DMS53 (cell line): Measurements from ENCODE around the gene DYRK1A.
A peak's percentile ranks its signal among the peaks of the same experiment; 100 is the strongest.
"Not testable (repeated sequence)": the region's sequence is repeated elsewhere in the genome, so short reads cannot be mapped to it uniquely, and the experiment has no call there.

Experiments
- DNase-seq: peaks from one replicate; lab custom pipeline; 2025; lab: John Stamatoyannopoulos, UW

Gene DYRK1A

DNA sequence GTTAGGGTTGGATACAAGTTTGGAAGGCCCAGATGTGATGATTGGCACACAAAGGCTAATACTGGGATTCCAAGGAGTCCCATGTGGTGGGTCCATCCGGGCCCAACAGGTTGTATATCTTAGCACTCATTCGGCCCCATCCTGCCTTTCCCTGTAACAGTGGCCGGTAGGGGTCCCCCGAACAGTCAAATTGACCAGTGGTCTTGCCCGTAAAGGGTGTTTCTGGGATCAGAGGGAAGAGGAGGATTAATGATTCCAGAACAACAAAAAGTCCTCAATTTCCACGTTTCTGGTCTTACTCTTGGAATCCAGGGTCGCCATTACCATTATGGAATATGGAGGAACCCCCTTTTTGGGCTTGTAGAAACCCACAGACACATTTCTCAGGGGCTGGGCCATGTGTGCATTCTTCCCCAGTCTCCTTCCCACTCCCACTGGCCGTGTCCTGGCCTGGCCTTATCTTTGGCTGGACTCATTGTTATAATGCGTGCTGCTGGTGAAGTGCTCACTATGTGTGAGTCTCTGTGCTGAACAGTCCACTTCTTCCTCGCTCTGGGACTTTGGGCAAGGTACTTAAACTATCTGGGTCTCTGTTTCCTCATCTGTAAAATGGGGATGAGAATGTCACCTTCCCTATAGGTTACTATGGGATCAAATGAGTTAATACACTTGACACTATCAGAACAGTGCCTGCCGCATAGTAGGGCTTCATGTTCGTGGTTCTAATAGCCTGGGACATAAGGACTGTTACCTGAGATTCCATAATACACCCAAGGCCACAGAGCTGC is 161.8 kb downstream of the DYRK1A start:
- no peak for DNase-seq

DNA sequence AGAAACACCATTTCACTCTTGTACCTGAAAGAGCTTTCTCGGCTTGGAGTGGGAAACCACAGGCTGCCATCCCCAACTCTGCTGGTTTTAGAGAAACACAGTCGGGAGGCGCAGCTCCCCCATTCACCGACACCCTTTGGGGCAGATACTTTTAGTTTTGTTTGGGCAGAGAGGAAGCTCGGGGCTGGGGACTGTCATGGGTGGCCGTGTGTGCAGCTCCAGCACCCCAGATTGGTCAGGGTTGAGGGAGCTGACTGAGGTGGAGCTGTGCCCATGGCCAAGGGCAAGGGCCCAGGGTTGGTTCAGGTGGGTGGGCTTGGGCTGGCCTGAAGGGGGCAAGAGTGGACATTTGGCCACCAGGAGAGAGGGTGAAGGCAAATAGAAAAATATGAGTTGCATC is 163.1 kb downstream of the DYRK1A start:
- no peak for DNase-seq

DNA sequence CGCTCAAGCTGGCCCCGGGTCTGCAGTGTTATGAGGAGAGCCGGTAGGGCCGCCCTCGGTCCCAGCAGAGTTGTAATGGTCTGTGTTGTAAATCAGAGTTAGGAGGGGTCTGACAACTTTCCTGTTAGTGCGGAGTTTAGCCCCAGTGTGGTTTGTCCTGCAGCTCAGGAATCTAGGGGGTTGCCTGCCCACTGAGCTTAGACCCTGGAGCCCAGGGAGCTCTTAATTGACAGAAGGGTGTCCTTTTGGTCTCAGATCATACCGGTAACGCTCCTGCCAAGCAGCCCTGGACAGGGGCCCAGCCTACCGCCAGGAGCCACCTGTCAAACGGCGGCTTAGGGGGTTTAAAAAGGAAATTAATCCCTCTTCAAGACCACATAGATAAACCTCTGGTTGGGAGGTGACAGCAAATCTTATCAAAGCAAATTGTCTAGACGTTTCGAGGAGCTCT is 164.4 kb downstream of the DYRK1A start:
- DNase-seq: no peak

DNA sequence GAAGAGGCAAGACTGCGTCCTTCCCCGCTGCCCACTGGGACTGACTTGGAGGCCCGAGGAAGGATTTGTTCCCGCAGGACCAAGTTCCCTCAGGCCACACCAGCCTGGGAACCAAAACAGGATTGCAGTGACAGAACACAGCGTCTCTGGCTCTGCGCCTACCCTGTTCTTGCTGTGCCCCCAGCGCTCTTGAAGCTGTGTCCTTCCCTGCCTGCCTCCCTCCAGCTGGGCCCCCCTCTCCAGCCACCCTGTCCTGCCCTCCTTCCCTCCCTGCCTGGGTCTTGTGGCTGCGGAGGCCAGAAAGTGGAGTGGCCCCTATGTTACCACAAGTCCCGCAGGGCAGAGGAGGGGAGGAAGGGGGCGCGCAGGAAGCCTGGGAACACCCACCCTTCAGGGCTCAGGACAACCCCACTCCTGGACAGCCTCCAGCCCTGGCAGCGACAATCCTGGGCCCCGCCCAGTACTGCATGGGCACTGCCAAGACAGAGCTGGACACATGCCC is 164.9 kb downstream of the DYRK1A start:
- no peak for DNase-seq

DNA sequence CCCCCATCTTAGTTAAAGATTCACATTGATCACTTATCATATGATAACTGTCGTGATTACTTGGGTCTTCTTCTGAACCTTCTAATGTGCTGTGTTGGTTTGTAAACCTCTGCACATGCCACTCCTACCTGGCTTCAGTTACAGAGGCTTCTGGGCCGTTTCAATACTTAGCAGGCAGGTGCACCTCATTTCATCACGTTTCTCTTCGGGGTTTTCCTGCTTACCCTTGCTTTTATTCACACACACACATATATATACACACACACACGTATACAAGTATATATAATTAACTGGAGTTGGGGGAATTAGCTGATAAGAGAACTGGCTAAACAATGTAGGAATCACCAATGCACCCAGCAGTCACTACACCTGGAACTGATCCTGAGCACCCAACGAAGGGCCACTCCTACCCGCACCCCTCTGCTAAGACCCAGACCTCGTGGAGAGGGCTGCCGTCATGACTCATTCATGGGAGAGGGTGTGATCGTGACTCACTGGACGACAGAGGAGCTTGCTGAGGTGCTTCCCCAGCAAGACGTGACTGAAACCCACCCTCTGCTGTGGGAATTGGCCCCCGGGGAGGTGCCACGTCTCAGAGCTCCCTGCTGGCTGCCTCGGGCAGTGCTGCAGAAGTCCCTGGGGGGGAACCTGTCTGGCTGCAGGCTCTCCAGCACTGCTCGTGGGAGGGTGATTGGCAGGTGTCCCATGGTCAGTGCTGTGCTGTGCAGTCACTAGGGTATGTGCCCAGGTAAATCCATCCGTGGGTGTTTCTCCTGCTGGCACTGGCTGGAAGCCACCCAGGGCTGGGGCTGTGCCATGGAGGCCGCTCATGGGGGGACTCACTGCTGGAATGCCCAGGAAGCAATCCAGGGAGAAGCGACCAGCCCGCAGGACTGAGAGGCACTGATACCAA is 166.6 kb downstream of the DYRK1A start:
- peak; percentile 53 for DNase-seq

DNA sequence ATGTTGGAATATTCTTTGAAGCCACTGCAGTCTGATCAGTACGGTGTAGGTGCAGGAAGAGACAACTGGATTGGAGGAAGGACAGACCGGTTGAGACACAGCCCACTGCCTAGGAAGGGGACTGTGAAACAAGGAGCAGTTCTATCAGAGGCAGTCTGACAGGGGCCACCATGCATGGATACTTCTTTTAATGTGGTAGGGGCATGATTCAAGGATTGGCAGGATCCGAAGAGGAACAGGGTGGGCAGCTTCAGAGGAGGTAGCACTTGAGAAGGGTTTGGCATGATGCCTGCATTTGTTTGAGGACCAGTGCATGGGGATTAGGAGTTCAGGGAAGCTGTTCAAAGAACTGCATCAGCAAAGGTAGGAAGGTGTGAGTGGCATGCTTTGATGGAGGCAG is 167.9 kb downstream of the DYRK1A start:
- DNase-seq: no peak

DNA sequence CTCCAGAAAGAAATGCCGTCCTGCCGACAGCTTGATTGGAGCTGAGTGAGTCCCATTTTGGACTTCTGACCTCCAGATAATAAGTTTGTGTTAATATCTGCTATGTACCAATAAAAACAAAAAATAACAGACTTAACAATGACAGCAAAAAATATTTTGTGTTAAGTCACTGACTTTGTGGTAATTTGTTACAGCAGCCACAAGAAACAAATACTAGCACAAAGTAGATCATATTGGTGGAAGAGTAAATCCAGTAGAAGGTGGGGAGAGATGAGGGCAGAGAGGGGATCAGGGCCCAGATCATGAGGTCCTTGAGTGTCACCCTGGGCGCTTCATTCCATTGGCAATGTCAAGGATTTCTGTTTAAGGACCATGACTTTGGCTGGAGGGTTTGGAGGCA is 168.6 kb downstream of the DYRK1A start:
- DNase-seq: no peak

DNA sequence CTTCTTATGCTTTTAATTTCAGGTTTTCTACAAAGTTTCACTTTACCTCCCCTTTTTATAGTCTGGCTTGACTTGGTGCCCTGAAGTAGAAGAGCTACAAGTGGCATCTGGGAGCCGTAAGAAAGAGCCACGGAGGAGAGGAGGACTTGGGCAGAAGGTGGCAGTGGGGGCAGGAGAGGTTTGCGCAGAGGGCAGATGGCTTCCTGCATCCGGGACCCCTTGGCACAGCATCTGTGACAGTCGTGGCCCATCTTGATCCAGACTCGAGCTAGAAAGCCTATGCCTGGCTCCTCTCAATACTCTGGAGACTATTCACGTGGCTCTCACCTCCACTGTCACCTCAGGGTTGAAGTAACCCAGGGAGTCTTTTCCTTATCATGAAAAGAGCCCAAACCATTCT is 169.1 kb downstream of the DYRK1A start:
- DNase-seq: no peak

DNA sequence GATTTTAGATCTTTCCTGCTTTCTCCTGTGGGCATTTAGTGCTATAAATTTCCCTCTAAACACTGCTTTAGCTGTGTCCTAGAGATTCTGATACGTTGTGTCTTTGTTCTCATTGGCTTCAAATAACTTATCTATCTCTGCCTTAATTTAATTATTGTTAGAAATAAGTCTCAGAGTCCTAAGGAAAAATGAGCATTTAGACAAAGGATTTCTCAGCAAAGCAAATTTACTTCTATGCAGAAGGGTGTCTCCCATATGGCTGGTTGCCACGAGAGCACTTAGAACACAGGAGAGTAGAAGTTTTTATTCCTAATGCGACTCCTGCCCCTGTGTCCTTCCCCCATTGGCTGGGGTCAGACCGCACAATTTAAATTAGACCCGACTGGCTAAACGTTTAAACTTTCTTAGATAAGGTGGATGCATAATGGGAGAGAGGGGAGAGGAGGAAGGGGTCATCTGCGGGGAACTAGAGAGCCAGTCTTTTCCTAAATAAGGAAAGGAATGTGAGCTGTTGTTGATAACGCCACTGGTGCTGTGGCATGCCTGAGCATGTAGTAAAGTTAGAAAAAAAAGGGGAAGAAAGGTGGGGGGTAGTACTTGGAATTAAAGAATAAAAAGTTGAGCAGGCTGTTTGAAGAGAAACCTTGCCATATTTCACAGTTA is 170.2 kb downstream of the DYRK1A start:
- DNase-seq: no peak

DNA sequence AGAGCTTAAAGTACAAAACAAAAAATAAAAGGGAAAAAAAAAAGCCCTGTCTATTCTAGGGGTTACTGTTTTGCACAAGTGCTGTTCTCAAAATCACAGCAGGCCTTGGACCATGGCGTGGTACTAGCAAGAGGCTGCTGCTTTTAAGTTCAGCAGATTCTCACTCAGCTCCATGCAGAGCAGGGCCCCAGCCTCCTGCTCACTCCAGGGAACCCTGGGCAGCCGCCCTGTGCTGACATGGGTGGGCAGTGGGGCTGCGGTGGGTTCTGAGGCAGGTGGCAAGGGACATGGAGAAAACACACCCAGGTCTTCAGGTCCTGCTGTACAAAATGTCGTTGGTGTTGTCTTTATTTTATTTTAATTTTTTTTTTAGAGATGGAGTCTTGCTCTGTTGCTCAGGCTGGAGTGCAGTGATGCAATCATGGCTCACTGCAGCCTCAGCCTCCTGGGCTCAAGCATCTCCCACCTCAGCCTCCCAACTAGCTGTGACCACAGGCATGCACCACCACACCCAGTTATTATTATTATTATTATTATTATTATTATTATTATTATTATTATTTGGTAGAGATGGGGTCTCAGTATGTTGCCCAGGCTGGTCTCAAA is 170.9 kb downstream of the DYRK1A start:
- DNase-seq: no peak

DNA sequence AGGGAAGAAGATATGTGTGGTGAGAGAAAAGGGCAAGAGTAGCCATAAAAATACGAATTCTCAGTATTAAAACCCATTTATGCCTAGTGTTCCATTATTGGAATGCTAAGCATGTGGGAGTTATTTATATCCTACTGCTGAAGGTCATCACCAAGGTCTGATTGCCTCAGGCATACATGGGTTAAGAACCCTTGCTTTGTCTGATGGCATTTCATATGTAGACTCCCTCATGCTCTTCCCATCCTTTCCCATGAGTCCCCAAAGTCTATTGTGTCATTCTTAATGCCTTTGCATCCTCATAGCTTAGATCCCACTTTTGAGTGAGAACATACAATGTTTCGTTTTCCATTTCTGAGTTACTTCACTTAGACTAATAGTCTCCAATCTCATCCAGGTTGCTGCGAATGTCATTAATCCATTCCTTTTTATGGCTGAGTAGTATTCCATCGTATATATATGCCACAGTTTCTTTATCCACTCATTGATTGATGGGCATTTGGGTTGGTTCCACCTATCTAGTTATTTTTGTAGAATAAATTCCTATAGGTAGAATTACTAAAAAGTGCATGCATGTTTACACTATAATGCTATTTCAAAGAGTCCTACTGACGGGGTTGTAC is 172.5 kb downstream of the DYRK1A start:
- no peak for DNase-seq

DNA sequence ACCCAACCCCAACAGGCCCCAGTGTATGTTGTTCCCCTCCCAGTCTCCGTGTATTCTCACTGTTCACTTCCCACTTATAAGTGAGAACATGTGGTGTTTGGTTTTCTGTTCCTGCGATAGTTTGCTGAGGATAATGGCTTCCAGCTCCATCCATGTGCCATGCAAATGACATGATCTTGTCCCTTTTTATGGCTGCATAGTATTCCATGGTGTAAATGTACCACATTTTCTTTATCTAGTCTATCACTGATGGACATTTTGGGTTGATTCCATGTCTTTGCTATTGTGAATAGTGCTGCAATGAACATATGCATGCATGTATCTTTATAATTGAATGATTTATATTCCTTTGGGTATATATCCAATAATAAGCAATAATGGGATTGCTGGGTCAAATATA is 174.6 kb downstream of the DYRK1A start:
- DNase-seq: not testable (repeated sequence)

DNA sequence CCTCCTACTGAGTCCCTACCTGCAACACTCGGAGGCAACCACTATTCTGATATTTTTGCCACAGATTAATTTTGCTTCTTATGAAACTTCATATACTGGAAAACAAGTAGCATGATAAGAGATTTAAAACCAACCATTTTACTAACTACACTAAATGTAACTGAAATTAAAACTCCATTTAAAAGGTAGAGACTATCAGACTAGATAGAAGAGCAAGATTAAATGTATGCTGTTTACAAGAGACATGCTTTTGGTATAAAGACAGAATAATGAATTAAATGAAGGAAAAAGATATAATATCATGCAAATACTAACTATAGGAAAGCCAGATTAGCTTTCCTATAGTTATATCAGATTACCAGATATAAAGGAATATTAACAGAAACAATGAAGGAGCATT is 175.9 kb downstream of the DYRK1A start:
- DNase-seq: no peak

DNA sequence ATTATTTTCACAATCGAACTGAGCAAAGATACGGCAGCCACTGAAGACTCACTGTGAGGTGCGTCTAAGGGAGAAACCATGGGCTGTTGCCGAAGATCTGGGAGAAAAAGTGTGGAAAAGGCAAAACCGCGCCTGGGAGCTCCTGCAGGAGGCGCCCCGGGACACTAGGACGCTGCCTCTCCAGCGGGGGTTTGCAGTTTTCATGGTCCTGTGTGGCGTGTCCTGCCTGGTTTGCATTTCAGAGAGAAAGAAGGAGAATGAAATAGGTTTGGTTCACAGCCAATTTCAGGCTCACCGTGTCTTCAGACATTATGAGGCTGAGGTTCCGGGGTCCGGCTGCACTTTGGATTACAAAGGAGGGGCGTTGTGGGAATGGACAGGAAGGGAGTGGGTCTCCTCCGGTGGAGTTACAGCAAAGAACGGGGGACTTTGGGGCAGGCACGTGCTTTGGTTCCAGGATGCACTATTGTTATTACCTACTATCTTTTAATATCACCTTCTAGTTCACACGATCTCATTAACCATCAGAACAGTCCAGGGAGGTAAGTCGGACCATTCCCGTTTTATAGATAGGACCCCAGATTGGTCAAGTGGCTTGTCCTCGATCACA is 179.8 kb downstream of the DYRK1A start:
- DNase-seq: no peak

DNA sequence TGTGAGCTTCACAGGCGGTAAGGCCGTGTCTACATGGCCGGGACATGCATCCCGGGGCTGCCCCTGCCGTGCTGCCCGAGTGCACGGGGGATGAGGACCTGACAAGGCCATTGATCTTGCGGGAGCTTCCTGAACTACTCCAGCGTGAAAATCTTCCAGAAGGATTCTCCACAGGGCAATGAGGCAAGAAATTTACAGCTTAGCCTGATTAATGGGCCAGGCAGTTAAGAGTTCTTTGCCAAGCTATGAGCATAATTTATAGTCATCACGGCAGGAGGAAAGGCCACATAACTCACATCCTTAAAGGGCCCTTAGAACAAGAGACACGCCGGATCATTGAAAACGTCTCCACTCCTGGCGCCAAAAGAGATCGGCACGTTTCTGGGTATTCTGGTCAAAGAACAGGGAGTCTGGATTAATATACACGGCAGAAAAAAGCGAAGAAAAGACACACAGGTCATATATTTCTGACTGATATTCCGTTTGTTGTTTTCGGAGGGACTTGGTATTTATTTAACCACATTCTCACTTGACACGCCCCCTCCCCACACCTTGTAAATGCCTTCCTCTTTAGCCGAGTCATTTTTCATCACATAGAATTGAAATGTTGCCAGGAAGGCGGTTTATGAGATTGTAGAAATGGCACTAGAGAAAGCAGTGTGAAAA is 180.5 kb downstream of the DYRK1A start:
- DNase-seq: no peak

DNA sequence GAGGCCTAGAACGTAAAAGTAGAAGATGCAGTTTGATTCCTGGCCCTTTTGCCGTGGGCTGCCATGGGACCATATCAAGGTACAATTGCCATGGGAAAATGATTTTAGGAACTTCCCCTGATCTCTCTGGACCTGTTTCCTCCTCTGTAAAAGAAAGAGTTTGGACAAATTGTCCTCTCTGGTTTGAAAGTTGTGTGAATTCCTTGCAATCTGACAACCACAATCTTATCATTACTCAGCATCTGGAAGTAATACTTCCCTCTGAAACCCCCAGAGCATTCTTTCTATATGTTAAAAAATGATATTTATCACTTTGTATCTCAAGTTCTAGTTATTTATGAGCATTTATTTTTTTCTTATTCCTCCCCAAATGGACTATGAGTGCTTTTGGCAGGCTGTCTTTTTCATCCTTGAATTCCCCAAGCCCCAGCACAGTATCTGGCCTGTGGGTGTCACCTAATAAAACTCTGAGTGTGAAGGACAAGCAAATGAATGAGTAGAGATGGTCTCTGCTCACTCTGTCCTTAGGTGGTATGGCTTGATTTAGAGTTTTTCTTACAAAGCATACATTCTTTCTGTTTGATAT is 181.1 kb downstream of the DYRK1A start:
- no peak for DNase-seq

DNA sequence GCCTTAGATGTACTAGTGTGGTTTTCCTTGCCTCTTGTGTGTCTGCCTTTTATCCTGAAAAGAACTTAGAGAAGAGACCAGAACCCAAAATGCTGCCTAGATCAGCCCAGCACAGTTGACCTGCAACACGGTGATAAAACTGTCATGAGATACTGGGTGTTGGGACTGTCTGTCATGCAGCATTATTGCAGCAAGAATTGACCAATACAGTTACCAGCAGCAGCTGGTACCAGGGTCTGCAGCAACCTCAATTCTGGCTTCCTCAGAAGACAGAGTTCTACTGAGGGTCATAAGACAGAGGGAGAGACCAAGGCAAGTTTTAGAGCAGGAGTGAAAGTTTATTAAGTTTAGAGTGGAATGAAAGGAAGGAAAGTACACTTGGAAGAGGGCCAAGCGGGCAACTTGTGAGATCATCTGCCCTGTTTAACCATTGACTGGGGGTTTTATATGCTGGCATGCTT is 182.0 kb downstream of the DYRK1A start:
- no peak for DNase-seq

DNA sequence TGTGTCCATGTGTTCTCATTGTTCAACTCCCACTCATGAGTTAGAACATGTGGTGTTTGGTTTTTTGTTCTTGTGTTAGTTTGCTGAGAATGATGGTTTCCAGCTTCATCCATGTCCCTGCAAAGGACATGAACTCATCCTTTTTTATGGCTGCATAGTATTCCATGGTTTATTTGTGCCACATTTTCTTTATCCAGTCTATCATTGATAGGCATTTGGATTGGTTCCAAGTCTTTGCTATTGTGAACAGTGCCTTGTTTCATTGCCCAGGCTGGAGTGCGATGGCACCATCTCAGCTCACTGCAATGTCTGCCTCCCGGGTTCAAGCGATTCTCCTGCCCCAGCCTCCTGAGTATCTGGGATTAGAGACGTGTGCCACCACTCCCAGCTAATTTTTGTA is 183.2 kb downstream of the DYRK1A start:
- DNase-seq: not testable (repeated sequence)

DNA sequence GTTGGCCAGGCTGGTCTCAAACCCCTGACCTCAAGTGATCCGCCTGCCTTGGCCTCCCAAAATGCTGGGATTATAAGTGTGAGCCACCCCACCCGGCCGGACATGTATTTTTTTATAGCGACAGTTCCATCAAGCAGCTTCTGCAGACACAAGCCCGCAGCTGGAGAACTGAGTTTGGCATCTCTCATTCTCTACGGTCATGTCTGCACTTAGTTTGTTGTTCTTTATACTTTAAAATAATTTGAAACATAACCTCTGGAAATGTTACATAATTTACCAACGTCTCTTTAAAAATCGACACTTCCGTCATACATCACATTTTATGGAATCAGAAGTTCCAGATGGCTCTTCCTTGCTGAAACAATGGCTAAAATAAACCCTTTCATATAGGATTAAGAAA is 183.6 kb downstream of the DYRK1A start:
- DNase-seq: no peak
